ENCODE data around the gene TUBGCP2.
A peak's percentile ranks its signal among the peaks of the same experiment; 100 is the strongest.

Gene TUBGCP2

GRCh38 chr10:133308421-133309099, at the start of gene TUBGCP2, which contains the start of gene ZNF511:
TSS of gene TUBGCP2 (minus strand) at chr10:133308872. CDS start at chr10:133302941, 5,931 bp downstream.
TSS of gene ZNF511 (plus strand) at chr10:133308914. CDS start at chr10:133308944, 30 bp downstream.
- peak; percentile 68 for DNase-seq (ENCODE audit: low read depth)

DNA sequence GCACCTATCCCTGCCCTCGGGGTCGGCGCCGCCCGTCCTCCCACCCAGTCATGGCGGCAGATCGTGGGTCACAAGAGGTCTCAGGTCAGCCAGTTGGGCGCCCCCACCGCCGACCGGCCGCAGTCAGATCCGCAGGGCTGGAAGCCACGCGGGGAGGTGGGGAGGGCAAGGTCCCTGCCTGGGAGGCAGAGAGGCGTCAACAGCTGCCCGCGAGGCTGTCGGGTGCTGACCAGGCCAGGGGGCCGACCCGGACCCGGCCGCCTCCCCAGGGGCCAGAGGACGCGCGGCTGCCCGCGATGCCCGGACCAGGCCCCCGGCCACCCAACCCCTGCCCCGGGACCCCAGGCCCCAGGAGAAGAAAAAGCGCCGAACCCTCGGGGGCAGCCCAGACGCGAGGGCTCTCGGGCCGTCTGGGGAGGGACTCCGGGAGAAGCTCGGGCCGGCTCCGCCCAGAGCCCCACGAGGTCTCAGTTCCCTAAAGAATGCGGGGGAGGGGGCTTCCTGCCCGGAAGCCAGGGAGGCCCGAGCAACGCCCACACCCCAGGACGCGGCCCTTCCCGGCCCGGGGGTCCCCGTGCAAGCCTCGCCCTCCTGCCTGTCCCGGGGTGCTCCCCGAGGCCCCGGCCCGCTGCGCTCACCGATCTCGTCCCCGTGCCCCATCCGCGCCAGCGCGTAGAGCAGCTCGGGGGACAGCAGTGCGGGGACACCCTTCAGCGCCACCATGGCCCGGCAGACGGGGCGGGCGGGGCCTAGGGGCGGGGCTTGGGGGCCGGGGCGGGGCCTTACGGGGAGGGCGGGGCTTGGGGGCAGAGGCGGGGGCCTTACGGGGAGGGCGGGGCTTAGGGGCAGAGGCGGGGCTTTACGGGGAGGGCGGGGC, 48.9 kb upstream of the TUBGCP2 start, which contains the start of gene FUOM:
FUOM (minus strand) TSS at position 735 of the 877 bp plus-strand sequence; CDS start at position 723, 12 bp downstream.
- DNase-seq (ENCODE audit: low read depth) = peak; percentile 83

DNA sequence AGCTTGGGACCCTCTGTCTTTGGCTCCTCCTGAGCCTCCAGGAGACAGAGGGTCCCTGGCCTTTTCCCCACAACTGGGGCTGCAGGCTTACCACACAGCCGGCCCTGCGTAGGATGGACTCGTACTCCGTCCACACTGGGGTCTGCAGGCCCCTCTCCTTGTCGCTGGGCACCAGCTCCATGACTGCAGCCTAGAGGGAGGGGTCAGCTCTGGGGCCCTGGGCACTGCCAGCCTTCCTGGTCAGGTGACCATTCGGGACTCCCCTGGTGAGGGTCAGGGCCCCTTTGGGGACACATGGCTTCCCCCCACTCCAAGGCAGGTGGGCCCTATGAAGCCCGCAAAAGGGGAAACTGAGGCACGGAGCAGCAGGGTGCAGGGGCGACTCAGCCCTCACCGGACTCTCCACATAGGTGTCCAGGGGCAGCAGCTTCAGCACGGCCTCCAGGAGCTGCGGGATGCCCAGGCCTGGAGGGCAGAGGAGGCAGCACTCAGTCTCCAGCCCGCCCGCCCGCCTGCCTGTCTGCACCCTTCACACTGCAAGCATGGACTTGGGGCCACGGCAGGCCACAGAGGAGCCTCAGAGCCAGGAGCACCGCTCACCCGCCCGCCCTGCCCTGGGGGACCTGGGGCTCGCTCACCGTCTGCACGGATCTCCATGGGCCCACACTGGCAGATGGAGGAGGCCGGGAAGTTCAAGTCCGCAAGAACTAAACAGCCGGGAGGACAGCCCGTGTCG, 48.0 kb upstream of the TUBGCP2 start:
- DNase-seq (ENCODE audit: low read depth) = no peak

DNA sequence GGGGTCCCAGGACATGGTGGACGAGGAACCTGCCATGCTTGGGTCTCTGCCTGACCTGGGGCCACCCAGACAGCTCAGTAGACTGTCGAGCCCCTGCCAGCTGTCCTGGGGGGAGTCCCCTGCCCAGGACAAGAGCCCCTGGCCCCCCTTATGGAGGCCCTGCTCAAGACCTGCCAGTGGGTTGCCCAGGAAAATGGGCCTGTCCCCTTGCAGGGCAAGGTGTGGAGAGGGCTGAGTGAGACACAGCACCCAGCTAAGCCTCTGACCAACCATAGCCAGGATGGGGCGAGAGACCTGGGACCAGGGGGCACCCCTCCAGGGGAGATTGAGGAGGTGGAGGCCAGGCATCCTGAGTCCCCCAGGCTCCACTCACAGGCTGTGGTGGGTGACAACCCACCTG, 47.3 kb upstream of the TUBGCP2 start:
- no peak for DNase-seq (ENCODE audit: low read depth)

DNA sequence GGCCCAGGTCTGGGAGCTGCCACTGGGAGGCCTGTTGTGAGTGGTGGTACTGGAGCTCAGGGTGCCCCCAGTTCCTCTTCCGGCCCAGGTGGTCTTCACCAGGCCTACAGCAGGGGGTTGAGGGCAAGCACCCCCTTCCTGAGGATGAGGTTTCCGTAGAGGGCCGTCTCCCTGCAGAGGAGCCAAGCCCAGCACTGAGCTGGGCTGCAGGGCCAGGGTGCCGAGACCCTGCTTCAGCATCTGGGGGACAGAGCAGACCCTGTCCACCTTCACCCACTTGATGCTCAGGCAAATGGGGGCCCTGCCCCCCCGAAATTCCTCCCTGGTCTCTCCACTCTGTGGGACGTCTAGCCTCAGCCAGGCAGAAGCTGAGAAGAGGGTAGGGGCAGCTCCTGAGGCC, 46.6 kb upstream of the TUBGCP2 start:
- no peak for DNase-seq (ENCODE audit: low read depth)

- no peak for DNase-seq (ENCODE audit: low read depth)
Measured at GRCh38 chr10:133354672-133355240, 46.1 kb upstream of the TUBGCP2 start.

GRCh38 chr10:133353988-133354605, 45.4 kb upstream of the TUBGCP2 start:
- DNase-seq (ENCODE audit: low read depth) = no peak

DNA sequence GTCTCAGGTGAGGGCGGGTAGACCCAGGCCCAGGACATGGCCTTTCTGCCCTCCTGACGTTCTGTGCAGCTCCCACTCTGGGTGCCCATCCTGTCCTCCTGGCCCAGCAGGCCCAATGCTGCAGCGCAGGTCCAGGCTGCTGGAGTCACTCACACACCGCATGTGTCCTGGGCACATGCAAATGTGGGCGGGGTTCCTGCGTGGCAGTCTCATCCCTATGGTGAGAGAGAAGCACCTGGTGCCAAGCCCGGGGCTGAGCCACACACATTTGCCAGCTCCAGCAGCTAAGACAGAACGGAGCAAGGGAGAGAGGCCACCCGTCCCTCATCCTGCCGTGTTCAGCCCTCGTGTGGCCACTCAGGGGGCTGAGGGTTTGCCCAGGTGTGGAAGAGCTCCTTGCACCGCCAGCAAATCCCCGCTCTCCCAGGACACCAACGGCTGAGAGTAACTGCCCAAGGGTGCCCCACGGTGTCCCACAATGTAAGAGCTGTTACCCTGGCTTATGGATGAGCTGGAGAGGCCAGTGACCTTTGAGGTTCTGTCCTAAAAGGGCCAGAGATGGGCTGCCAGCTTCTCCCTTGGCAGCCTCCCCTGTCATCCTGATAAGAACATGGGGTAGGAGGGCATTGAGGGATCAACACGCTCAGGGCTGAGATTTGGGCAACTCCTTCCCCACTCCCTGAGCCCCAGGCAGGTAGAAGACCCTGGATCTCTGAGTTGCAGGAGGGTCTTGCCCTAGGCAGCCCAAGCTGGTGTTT, 44.7 kb upstream of the TUBGCP2 start:
- no peak for DNase-seq (ENCODE audit: low read depth)

DNA sequence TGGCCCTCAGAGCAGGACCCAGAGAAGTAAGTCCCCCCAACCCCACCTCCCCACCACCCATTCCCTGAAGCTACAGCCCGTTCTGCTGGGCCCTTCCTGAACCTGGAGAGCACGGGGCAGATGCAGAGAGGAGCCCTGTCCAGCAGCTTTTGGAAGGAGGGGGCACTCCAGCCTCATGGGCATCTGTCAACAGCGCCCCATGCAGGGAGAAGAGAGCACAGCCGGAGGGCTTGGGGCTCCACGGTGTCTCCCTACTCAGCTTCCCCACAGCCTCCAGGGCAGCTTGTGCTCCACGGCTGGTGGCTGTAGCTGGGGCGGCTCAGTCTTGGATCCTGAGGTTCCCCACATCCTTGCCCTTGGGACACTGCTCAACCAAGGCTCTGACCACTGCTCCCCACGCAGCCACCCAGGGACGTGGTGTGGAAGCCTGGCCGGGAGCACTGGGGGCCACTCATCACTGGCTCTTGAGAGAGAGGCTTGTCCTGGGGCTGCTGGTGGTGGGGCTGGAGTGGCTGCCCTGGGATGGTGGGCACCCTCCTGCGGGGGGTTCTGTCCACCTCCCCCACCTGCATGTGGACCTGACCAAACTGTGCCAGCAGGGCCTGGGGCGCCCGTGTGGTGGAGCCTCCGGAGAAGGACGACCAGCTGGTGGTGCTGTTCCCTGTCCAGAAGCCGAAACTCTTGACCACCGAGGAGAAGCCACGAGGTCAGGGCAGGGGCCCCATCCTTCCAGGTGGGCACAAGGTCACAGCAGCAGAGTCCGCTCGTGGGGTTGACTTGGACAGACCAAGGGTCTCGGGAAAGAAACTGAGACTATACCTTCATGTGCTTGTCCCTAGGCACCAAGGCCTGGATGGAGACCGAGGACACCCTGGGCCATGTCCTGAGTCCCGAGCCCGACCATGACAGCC, 43.0 kb upstream of the TUBGCP2 start:
- DNase-seq (ENCODE audit: low read depth) = no peak

GRCh38 chr10:133350950-133351329, 42.3 kb upstream of the TUBGCP2 start:
- no peak for DNase-seq (ENCODE audit: low read depth)

GRCh38 chr10:133350283-133350949, 41.7 kb upstream of the TUBGCP2 start:
- no peak for DNase-seq (ENCODE audit: low read depth)

DNA sequence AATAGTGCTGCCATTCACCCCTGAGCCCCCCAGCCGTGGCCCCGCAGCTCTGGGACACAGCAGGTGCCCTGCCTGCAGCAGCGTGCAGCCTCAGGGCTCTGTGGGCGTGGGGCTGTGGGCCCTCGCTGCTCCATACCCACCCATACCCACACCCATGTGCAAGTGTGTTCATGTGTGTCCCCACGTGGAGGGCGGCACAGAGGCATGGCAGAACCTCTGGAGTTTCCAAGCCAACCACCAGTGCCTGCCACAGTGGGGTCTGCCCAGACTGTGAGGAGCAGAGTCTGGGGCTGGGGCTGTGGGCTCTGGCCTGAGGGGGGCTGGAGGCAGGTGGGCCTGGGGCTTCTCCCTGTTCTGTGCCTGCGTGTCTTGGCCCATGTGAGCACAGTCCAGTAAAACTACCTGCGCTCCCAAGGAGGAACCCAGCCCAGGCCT, 40.9 kb upstream of the TUBGCP2 start:
- no peak for DNase-seq (ENCODE audit: low read depth)

DNA sequence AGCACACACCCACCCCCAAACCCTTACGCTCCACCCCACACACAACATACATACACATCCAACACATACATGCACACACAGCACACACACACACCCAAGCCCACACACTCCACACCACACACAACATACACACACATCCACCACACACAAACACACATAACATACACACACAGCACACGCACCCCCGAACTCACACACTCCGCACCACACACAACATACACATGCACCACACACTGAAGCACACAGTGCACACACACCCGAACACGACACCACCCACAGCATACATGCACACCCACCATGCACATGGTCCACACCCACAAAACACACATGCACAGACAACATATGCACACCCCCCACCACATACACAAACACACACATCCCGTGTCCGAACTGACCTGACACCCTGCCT, 40.5 kb upstream of the TUBGCP2 start:
- DNase-seq (ENCODE audit: low read depth) = no peak

DNA sequence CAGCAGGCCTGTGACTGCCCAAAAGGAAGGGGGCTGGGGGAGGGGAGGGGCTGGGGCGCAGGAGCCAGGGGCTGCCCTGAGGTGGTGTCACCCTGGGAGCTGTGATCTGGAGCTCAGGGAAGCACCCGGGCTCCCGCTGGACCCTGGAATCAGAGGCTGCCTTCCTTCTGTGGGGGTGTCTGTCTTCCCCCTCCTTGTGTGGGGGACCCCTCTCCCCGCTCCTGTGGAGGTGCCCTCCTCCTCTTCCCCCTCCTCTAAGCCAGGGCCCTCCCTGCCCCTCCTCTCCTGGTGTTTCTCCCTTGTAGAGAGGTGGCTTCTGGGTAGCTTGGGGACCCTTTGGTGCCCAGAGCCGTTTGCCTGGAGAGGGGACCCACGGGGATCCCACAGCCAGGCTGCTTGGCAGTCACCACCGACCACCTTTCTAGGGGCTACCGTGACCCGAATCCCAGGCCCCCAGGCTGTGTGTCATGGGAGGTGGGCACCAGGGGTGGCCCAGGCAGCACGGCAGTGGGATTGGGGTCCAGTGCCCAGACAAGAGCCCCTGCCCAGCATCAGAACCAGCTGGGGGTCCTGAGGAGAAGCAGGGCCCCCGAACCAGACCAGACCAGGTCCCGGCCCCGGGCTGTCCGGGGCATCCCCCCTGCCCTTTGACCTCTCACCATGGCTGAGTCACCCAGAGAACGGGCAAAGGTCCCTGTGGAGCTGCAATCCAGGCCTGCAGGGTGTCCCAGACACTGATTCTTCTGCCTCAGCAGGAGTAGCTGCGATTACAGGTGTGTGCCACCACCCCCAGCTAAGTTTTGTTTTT, 39.2 kb upstream of the TUBGCP2 start:
- no peak for DNase-seq (ENCODE audit: low read depth)

DNA sequence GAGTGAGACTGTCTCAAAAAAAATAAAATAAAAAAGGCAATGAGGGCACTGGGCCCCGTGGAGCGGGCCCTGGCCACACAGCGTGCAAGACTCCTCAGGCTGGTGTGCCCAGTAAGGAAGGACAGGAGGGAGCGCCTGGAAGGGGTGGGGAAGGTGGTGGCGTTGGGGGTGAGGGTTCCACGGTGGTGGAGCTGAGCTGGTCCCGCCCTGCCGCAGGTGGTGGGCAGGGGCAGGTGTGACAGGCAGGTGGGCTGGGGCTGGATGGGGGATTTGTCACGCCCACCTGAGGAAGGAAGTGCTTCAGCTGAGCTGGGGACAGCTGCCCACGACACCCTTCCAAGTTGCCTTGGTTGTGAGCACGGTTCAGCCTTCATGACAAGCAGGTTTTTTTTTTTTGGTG, 37.7 kb upstream of the TUBGCP2 start:
- no peak for DNase-seq (ENCODE audit: low read depth)

DNA sequence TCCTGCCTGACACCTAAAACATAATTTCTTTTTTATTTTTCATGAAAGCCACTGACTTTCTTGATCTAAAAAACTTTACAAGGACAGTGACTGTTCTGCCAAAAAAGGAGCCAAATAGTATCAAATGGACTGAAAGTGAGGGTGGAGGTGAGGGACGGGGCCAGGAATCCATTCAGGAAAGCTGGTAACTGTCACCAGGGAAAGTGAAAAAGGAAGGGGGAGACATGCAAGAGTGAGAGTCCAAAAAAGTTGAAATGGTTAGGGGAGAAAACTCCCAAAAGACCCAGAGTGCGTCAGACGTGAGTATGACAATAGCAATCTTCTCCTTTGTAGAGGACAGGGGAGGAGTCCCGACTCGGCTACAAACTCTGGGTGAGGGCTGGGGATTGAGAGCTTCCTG, 35.6 kb upstream of the TUBGCP2 start:
- DNase-seq (ENCODE audit: low read depth) = no peak

GRCh38 chr10:133343558-133343957, 34.9 kb upstream of the TUBGCP2 start:
- DNase-seq (ENCODE audit: low read depth) = no peak

GRCh38 chr10:133342942-133343341, 34.3 kb upstream of the TUBGCP2 start:
- DNase-seq (ENCODE audit: low read depth) = no peak

Measured in CMK (cell line).